WTC11 (cell line): Measurements from ENCODE around the gene NMUR1.
A peak's percentile ranks its signal among the peaks of the same experiment; 100 is the strongest.

Source experiments
- JUN ChIP-seq: sonication (generic); formaldehyde crosslinking; IDR thresholded peaks from 2 replicates; pipeline ENCODE4 v1.8.0; 2023; ENCODE audit warnings: mild to moderate bottlenecking, missing genetic modification reagents
- NFYB ChIP-seq: sonication (generic); formaldehyde crosslinking; conservative IDR thresholded peaks from 2 replicates; pipeline ENCODE4 v1.8.0; 2022; ENCODE audit warnings: low read depth, missing genetic modification reagents
- NR1H2 ChIP-seq: sonication (generic); formaldehyde crosslinking; IDR thresholded peaks from 2 replicates; pipeline ENCODE4 v1.9.0; 2021; ENCODE audit warnings: mild to moderate bottlenecking, moderate library complexity, missing genetic modification reagents
- NR2C2 ChIP-seq: sonication (generic); formaldehyde crosslinking; IDR thresholded peaks from 2 replicates; pipeline ENCODE4 v1.8.0; 2022; ENCODE audit warnings: mild to moderate bottlenecking, missing genetic modification reagents
- SP1 ChIP-seq: sonication (generic); formaldehyde crosslinking; conservative IDR thresholded peaks from 2 replicates; pipeline ENCODE4 v1.8.1; 2022; ENCODE audit warnings: missing genetic modification reagents
- ZNF121 ChIP-seq: sonication (generic); formaldehyde crosslinking; IDR thresholded peaks from 2 replicates; pipeline ENCODE4 v1.8.0; 2023; ENCODE audit warnings: missing genetic modification reagents
- ZNF232 ChIP-seq: sonication (generic); formaldehyde crosslinking; IDR thresholded peaks from 2 replicates; pipeline ENCODE4 v1.8.0; 2022; ENCODE audit warnings: mild to moderate bottlenecking, missing genetic modification reagents
- ZNF416 ChIP-seq: fragments of 250-450 bp; sonication (Bioruptor Pico); IDR thresholded peaks from 2 replicates; pipeline ENCODE4 v1.9.0; 2021; ENCODE audit warnings: mild to moderate bottlenecking, inconsistent platforms
- TF ChIP-seq, protein P1 (sequence below): fragments of 200-600 bp; IDR thresholded peaks from 2 replicates; pipeline ENCODE4 v1.8.0; 2022; ENCODE audit warnings: antibody characterized with exemption
- TF ChIP-seq, protein P2 (sequence below): sonication (generic); formaldehyde crosslinking; IDR thresholded peaks from 2 replicates; pipeline ENCODE4 v1.8.0; 2022; ENCODE audit warnings: mild to moderate bottlenecking, missing genetic modification reagents
- TF ChIP-seq, protein P3 (sequence below): sonication (generic); formaldehyde crosslinking; IDR thresholded peaks from 2 replicates; pipeline ENCODE4 v1.8.1; 2023; ENCODE audit warnings: mild to moderate bottlenecking, missing genetic modification reagents, moderate library complexity
- TF ChIP-seq, protein P4 (sequence below): sonication (generic); formaldehyde crosslinking; IDR thresholded peaks from 2 replicates; pipeline ENCODE4 v1.8.1; 2023; ENCODE audit warnings: mild to moderate bottlenecking, missing genetic modification reagents
- TF ChIP-seq, protein P5 (sequence below): sonication (generic); formaldehyde crosslinking; IDR thresholded peaks from 2 replicates; pipeline ENCODE4 v1.8.1; 2022; ENCODE audit warnings: mild to moderate bottlenecking, moderate library complexity, missing genetic modification reagents

DNA sequence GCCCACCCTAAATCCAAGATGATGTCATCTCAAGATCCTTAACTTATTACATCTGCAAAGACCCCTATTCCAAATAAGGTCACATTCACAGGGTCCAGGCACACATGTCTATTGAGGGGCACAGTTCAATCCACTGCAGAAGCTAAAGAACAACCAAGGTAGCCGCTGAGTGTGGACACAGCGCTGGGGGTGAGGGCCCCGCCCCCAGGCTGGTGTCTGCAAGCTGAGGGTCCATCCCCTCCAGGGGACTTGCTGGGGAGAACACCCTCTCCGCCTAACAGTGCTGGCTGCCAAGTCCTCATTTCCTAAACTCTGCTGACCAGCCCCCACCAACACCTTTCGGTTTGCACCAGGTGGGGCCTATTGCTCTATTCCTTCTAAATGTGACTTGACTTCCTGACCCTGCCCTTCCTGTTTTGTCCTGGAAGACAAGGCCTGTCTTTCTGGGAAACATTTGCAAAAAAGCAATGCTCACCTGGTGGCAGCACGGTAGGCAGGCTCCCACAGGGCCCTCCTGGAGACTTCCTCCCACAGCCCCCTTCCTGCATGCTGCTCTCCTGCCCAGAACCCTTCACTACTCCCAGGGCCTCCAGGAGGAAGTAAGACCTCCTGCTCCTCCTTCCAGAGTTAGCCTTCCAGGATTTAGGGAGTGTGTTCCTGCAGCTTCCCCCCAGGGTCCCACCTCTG is 38.0 kb upstream of the NMUR1 start:
- TF ChIP-seq ZNF232 (CRISPR knock-in tag) (no peak), JUN (CRISPR knock-in tag) (no peak), SP1 (CRISPR knock-in tag) (0 out of 2 replicates have a peak, but pooled peaks have one; percentile 15), NFYB (CRISPR knock-in tag) (no peak), ZNF416 (CRISPR knock-in tag) (no peak), NR2C2 (CRISPR knock-in tag) (no peak), NR1H2 (no peak), ZNF121 (CRISPR knock-in tag) (no peak)
- TF ChIP-seq, protein P1, sequence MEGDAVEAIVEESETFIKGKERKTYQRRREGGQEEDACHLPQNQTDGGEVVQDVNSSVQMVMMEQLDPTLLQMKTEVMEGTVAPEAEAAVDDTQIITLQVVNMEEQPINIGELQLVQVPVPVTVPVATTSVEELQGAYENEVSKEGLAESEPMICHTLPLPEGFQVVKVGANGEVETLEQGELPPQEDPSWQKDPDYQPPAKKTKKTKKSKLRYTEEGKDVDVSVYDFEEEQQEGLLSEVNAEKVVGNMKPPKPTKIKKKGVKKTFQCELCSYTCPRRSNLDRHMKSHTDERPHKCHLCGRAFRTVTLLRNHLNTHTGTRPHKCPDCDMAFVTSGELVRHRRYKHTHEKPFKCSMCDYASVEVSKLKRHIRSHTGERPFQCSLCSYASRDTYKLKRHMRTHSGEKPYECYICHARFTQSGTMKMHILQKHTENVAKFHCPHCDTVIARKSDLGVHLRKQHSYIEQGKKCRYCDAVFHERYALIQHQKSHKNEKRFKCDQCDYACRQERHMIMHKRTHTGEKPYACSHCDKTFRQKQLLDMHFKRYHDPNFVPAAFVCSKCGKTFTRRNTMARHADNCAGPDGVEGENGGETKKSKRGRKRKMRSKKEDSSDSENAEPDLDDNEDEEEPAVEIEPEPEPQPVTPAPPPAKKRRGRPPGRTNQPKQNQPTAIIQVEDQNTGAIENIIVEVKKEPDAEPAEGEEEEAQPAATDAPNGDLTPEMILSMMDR = no peak
- TF ChIP-seq, protein P2, sequence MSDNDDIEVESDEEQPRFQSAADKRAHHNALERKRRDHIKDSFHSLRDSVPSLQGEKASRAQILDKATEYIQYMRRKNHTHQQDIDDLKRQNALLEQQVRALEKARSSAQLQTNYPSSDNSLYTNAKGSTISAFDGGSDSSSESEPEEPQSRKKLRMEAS (CRISPR knock-in tag) = no peak
- TF ChIP-seq, protein P3, sequence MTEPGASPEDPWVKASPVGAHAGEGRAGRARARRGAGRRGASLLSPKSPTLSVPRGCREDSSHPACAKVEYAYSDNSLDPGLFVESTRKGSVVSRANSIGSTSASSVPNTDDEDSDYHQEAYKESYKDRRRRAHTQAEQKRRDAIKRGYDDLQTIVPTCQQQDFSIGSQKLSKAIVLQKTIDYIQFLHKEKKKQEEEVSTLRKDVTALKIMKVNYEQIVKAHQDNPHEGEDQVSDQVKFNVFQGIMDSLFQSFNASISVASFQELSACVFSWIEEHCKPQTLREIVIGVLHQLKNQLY (CRISPR knock-in tag) = no peak
- TF ChIP-seq, protein P4, sequence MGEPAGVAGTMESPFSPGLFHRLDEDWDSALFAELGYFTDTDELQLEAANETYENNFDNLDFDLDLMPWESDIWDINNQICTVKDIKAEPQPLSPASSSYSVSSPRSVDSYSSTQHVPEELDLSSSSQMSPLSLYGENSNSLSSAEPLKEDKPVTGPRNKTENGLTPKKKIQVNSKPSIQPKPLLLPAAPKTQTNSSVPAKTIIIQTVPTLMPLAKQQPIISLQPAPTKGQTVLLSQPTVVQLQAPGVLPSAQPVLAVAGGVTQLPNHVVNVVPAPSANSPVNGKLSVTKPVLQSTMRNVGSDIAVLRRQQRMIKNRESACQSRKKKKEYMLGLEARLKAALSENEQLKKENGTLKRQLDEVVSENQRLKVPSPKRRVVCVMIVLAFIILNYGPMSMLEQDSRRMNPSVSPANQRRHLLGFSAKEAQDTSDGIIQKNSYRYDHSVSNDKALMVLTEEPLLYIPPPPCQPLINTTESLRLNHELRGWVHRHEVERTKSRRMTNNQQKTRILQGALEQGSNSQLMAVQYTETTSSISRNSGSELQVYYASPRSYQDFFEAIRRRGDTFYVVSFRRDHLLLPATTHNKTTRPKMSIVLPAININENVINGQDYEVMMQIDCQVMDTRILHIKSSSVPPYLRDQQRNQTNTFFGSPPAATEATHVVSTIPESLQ (CRISPR knock-in tag) = no peak
- TF ChIP-seq, protein P5, sequence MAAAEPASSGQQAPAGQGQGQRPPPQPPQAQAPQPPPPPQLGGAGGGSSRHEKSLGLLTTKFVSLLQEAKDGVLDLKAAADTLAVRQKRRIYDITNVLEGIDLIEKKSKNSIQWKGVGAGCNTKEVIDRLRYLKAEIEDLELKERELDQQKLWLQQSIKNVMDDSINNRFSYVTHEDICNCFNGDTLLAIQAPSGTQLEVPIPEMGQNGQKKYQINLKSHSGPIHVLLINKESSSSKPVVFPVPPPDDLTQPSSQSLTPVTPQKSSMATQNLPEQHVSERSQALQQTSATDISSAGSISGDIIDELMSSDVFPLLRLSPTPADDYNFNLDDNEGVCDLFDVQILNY (CRISPR knock-in tag) = no peak
